Gastroesophageal sphincter (tissue), 3 donors: Measurements from ENCODE around the gene LIX1L.

Experiments used
- EP300 ChIP-seq: sonication (generic); formaldehyde crosslinking; IDR thresholded peaks from one replicate; pipeline ENCODE4 v1.6.1; 2017; ENCODE audit warnings: antibody characterized with exemption, mild to moderate bottlenecking
- POLR2A ChIP-seq, 2 donors: fragments of 450-650 bp; IDR thresholded peaks; one replicate each; pipeline ENCODE4 v1.6.1; 2017; ENCODE audit warnings: antibody characterized with exemption in 2 of 2, mild to moderate bottlenecking in 2 of 2, moderate library complexity in 1 of 2
- POLR2AphosphoS5 ChIP-seq: sonication (generic); formaldehyde crosslinking; IDR thresholded peaks from one replicate; pipeline ENCODE4 v1.6.1; 2017; ENCODE audit warnings: antibody characterized with exemption
- TF ChIP-seq, protein P1 (sequence below), 4 experiments: fragments of 200-600 bp in 2 of 4; fragments of 450-650 bp in 2 of 4; sonication (generic) in 1 of 4; IDR thresholded peaks; one replicate each; pipeline ENCODE4 v1.5.1; 2017 to 2019; ENCODE audit warnings: antibody characterized with exemption in 4 of 4, mild to moderate bottlenecking in 2 of 4, moderate library complexity in 2 of 4

DNA sequence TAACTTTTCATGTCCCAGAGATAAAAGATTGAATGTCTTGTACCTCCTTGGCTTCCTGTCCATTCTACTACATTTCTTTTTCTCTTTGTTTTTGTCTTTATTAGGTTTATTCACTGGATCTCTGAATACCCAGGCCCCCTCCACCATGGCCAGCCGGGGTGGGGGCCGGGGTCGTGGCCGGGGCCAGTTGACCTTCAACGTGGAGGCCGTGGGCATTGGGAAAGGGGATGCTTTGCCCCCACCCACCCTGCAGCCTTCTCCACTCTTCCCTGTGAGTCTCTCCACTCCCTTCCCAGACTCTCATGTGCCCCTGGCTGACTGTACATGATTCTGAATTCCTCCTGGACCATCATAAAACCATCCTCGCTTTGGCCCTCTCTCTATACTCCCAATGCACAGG, 16.9 kb upstream of the LIX1L start:
- TF ChIP-seq POLR2A (IDR thresholded peaks at IDR 0.05) (no peak), EP300 (no peak), POLR2AphosphoS5 (no peak)
- TF ChIP-seq, protein P1, sequence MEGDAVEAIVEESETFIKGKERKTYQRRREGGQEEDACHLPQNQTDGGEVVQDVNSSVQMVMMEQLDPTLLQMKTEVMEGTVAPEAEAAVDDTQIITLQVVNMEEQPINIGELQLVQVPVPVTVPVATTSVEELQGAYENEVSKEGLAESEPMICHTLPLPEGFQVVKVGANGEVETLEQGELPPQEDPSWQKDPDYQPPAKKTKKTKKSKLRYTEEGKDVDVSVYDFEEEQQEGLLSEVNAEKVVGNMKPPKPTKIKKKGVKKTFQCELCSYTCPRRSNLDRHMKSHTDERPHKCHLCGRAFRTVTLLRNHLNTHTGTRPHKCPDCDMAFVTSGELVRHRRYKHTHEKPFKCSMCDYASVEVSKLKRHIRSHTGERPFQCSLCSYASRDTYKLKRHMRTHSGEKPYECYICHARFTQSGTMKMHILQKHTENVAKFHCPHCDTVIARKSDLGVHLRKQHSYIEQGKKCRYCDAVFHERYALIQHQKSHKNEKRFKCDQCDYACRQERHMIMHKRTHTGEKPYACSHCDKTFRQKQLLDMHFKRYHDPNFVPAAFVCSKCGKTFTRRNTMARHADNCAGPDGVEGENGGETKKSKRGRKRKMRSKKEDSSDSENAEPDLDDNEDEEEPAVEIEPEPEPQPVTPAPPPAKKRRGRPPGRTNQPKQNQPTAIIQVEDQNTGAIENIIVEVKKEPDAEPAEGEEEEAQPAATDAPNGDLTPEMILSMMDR (IDR thresholded peaks at IDR 0.05): no peak
